Cortex of kidney (tissue), 1 donor: ENCODE results near the gene CASP3.

Experiments
- DNase-seq: peaks from one replicate; lab custom pipeline; 2025; lab: John Stamatoyannopoulos, UW

The CASP3 gene

DNA sequence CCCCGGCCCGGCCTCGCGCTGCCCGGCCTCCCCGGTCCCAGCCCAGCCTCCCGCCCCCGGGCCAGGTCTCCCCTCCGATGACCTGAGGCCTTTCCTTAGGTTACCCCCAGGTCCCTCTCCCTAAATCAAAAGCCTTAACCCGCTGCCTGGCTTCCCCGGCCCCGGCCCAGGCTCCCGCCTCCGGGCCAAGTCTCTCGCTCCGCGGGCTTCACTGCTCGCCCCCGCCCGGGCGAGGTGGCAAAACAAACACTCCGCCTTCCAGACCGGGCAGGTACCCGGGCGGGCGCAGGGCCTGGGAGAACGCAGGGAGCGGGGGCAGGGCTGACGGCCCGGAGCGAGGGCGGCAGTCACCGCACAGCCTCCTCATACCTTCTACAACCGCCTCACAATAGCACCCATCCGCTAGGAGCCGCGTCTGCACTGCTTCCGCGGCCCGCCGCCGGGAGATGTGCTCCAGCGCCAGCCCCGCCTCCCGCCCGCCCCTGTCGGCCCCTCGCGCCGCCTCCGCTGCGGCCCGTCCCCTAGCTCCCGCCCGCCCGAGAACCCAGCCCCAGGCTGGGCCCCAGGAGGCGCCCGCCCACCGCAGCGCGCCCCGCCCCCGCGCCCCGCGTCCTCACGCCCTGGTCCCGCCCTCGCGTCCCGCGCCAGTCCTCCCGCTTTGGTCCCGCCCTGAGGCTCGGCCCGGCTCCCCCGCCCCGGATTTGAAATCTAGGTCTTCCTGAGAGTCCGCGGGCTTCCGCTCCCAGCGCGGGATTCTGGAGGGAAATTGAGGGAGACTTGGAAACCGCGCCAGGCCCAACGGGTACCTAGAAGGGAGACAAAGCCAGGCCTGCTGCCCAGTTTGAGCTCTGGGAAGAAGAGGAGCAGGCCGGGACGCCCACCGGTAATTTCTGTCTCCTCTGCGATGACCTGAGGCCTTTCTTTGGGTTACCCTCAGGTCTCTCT is at the start of gene CASP3, which contains the start of gene PRIMPOL:
CASP3 (minus strand) TSS at position 422 of the 945 bp plus-strand sequence. CDS start 10,994 bp downstream, outside the sequence.
PRIMPOL (plus strand) TSS at position 713 of the 945 bp plus-strand sequence. CDS start 7,403 bp downstream, outside the sequence.
- DNase-seq = peak; percentile 93

DNA sequence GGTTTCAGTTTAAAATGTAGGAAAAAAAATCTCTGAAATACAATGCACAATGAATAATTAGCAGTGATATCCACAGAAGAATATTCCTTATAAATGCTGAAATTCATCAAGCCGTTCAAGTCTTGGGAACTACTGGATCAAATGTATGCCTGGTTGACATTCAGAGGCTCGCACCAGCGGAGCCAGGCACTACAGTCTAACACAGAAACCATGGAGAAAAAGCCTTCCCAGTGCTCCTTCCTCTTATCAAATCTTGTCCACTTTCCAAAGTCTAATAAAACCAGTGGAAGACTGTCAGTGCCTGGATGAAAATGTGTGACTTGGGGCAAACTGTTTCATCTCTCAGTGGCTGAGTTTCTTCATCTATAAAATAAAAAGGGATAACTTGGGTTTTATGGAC is 48.7 kb upstream of the CASP3 start:
- no peak for DNase-seq

DNA sequence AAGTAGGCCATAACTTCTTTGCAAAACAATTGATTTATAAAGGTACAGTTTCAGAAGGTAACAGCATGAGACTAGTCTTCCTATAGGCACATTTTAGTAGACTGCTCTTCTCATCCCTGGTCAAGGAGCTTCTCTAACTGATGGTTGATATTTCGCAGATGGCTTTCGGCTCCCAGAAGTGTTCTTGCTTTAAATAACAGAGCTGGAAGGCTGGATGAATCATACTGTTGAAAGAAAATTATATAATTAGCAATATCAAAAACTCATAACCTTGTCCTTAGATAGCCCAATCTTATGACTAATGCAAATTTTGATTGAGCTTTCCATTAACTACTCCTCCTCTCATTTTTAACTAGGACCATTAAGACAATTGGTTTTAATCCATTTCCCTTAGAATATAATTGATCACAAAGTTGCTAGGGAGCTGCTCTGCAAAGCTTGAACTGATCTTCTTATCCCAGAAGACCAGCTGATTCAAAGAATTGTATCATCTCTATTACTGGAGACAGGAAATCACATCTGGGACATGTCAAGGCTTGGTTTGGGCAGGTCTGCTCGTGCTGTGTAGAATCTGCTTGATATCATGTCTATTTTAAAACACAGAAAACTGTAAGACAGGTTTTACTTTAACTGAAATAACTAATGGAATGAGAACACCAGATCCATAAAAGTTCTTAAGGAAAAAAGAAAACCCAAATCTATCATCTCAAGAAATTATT is 46.1 kb upstream of the CASP3 start:
- DNase-seq = no peak

DNA sequence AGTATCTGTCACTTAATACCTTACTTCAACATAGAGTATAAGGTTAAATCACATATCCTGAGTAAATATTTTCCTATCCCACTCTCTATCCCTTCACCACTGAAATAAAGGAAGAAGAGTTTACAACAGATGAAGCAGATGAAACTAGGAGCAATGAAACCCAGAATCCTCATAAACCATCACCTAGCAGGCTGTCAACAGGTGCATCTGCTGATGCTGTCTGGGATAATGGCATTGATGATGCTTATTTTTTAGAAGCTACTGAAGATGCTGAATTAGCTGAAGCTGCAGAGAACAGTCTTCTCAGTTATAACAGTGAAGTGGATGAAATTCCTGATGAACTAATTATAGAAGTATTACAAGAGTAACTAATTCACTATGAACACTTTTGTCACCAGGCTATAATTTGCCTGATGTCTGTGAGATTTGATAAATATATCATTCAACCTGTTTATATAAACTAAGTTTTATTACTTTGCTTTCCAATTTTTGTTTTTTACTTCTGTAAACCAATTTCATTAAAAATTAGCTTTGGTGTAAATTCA is 45.2 kb upstream of the CASP3 start:
- no peak for DNase-seq

DNA sequence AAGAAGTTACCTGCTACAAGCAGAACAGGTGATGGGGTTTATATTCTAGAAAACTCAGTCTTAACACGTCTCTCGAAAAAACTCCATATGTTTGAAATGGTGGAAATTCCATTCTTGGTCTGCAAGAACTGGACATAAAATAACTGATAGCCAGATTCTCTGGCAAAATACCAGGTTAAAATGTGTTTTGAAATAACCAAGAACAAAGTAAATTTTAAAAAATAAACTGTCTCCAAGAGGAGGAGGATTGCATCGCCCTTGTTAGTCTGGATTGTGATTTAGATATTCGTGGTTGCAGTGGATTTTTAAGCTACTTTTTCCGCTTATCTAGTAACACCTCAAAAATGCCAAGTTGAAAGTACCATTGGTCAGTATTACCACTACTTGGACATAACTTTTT is 43.8 kb upstream of the CASP3 start:
- DNase-seq = no peak

DNA sequence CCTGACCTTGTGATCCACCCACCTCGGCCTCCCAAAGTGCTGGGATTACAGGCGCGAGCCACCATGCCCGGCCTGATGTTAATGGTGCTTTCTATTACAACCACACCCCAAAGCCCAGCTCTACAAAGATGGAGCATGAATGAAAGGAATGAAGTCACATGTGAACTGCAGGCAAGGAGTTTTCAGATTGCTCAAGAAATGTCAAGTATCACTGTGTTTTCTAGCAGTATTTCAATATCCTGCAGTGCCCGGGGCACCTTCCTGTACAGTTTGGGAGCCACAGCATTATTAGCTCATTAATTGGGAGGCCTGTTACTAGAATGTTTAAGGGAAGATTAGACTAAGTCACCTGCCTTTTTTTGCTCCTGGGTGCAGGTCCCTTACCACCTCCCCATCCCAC is 40.4 kb upstream of the CASP3 start:
- no peak for DNase-seq

DNA sequence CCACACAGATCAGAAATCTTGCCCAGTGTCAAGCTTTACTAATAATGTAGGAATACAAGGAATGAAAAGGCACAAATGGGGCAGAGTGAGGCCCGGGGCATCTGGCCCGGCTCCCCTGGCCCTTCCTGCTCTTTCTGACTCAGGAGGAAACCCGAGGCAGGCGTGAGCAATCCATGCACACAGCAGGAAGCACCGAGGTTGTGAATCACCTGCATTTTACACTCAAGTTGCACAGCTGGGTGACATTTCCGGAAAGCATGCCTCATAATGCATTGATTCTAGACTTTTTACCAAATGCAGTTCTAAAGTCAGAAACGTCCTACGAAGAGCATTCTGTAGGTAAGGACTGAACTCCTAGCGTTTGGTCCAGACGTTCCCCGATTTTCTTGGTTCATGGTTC is 39.2 kb upstream of the CASP3 start:
- DNase-seq = no peak

DNA sequence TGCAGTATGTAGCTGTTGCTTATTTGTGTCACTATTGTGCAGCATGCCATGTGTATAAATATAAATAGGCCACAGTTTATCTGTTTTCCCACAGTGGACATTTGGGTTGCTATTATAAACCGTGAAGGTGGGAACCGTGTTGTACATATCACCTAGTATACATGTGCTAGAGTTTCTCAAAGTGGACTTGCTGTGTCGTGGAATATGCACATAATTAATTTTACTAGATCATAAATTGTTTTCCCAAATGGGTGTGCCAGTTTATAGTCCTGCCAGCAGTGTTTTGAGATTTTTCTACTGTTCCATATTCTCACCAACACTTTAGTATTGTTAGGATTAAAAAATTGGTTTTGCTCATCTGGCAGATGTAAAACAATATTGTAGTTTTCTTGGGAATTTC is 38.8 kb upstream of the CASP3 start:
- no peak for DNase-seq

DNA sequence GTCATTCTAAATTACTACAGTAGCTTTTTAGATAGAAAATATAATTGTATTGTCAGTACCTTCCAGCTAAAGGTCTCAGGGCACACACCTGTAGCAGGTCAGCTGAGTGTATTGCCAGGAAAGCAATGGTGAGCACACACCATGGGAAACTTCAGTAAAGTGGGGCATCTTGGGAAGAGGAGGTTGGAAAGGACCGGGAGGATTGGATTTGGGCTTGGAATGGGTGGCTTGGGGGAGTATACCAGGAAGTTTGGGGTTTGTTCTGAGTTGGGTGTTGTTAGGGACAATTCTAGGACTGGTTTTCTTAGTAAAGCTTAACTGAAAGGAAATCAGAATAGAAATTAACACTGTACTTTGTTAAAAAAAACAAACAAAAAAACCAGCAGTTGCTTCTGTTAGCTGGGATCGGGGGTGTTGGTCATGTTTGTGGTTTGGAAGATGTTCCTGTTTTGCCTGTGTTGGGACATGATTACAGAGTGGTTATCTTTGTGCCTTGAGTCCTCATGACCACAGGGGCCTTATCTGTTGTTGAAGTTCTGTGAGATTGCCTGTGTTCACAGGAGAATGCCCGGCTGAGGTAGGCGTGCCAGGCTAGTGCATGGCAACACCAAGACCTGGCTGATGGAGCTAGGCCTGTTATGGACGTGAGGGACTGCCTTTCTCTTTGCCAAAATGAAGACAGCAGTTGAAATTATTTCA is 35.4 kb upstream of the CASP3 start:
- DNase-seq = no peak

DNA sequence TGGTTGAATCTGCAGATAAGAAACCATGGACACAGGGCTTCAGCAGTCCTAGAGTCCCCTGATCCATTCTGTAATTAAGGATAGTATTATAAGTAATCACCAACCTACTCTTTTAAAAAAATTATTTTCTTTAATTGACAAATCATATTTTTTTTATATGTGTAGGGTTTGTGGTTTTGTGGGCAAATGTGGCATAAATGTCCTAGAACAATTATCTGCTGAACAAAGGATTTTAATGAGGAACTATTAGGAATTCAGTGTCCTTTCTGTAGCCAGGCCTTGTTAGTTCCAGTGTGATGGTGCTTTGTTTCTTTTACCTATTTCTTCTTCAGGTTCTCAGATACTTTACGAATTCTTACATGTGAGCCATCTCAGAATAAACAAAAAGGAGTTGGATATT is 32.7 kb upstream of the CASP3 start:
- DNase-seq = no peak

DNA sequence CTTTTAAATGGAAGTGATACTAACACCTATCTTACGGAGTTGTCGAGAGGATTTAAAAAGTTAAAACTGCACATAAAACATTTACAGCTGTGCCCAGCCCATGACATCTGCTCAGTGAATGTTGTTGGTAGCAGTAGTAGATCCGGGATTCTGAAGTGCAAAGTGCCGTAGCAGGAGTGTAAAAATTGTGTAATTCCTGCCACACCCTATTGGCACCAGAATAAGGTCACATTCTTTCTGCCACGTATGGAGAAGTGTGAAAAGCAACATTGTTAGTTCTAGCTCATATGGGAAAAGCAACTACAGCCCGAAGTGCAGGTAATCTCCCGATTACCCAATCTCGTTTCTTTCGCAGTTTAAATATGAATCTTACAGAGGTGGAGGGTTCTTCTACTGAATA is 31.5 kb upstream of the CASP3 start:
- no peak for DNase-seq

DNA sequence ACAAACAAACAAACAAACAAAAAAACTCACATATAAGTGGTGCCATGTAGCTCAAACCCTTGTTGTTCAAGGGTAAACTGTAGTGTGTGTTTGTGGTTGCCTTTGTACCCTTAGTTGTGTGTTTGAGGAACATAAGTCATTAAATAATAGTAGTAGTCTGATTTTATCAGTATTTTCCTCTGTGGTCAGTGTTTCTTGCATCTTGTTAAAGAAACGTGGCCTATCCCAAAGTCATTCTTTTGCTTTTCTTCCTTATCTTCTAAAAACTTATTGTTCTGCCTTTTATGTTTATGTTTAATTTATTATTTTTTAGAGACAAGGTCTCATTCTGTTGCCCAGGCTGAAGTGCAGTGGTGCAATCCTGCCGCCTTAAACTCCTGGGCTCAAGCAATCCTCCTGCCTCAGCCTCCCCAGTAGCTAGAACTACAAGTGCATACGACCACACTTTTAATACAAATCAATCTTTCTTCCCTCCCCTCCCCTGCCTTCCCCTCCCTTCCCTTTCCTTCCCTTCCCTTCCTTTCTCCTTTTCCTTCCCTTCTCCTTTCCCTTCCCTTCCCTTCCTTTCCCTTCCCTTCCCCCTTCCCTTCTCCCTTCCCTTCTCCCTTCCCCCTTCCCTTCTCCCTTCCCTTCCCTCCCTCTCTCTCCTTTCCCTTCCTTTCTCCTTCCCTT is 26.7 kb upstream of the CASP3 start:
- no peak for DNase-seq

DNA sequence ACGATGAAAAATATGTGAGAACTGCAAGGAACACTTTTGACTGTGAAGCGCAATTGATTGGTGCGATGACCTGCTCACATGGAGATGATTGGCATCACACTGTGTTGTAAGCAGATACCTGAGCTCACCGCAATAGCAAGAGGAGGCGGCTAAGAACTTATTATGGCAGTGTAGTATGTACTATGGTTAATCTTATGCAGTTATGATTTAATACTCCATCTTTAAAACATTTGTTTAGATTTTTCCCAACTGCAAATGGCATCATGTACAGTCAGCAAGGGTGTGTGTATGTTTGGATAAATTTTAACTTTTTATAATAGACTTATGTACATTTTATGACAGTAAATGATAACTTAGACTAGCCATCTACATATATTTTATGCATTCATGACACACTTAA is 25.8 kb upstream of the CASP3 start:
- no peak for DNase-seq

DNA sequence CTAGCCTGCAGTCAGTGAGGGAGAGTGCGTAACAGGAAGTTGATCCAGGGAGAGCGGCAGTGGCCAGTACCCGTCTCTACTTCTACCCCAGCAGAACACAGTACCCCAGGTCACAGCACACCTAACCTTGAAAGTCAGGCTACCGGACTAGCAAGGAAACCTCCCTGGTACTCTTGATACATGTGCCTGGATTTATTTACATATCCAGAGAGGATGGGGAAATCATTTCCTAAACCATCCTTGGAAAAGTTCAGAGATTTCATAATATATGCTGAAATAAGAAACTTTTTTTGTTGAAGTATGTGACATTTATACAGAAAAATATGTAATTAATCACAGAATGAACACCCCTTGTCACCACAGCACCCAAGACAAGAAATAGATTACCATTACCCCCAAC is 24.8 kb upstream of the CASP3 start:
- DNase-seq = no peak

DNA sequence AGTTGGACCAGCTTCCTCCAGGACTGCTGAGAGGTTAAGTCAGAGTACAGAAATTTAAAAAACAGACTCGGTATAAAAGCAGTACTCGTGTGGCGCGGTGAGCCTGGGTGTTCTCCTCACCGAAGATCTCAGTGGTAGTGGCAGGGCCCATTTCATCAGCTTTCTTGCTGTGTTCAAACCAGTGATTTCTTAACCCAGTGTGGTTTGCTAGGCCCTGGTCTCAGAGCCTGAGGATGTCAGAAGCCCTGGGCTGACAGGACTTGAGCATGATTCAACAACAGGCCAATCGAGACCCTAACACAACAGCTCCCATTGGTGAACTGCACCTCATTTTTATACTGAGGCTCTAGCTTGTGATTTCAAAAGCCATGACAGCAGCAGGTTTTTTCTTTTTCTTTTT is 23.5 kb upstream of the CASP3 start:
- DNase-seq = no peak

DNA sequence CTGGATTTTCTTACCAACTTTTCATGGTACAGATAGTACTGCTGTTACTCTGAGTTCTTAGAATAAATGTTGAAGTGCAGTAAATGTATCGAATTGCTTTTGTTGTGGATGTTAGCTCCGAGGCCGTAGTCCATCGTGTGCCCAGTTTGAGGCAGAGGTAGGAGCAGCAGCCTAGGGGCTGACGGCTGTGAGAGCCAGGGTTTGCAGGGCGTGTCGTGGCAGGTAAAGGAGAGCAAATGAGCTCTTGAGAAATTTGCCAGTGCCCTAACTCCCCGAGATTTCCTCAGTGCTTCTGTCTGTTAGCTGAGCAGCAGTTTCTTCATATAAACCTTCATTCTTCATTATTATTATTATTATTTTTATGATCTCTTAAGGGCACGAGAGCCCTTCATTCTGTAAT is 21.9 kb upstream of the CASP3 start:
- no peak for DNase-seq

DNA sequence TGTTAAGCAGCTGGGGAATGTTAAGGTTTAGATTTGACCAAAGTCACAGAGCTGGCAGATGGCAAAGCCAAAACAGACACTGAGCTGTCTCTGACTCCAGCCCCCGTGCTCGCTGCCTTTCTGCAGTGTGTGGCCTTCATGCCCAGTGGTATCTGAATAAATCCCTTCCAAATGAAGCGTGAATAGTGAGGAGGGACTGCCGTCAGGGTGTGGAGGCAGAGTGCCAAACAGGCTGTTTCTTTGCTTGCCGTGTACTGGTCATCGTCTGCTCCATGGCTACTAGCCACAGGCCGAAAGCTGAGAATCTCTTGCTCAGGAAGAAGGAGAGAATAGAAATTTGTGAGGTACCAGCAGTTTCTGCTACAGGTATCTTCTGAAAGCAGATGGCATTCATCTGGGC is 20.0 kb upstream of the CASP3 start:
- DNase-seq = no peak

DNA sequence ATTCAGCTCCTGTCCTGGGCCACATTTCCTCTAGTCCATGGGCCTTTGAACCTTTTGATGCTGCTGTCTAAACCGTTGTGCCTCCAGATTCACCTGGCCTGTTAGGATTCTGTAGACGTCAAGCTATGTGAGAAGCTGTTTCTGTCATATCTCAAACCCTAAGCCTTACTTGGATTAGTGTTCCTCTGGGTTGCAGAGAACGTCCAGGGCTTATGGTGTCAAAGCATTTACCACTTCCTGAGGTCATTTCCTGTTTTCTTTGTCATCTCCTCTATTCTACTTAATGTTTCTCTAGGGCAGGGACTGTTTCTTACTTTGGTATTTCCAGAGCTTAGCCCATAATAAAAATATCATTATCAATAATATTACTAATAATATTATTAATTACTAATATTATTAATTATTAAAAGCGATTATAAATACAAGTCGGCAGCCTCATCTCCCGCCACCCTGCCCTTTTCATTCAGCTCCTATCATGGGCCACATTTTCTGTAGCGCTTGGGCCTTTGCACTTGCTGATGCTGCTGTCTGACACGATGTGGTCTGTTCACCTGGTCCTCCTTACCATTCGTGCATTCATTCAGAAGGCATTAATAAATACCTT is 19.4 kb upstream of the CASP3 start:
- no peak for DNase-seq

DNA sequence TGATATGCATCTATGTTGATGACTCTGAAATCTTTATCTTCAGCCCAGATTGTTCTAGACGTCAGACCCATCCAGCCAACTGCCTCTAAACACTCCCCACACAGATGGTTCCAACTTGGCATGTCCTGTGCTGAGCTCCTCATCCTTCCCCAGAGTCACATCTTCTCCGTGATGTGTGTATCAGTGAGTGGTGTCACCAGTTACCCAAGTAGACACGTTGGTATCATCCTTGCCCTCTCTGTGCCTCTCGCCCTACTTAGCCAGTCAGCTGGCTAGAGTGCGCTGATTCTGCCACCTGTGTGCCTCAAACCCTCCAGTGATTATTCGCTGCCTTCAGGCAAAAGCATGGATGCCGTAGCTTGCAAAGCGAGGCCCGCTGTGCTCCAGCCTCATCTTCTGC is 18.8 kb upstream of the CASP3 start:
- no peak for DNase-seq

DNA sequence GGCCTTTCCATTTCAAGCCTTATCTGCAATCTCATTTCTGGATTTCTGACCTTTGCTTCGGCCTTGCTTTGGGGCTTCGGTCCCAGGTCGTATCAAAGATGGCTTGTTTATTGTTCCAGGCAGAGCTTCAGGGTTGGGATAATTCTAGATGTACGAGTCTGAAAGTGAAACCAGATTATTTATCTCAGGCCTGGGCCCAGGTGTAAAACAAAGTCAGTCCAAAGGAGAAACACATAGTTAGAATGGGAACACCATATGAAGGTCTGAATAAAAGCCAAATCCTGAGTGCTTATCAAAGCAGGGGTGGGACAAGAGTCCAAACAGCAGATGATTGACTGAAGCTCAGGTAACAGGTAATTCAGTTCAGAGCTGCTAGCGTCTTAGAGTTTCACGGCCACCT is 17.4 kb upstream of the CASP3 start:
- no peak for DNase-seq
